AG10803 (cell line): ENCODE data around the gene ZNF556.
A peak's percentile ranks its signal among the peaks of the same experiment; 100 is the strongest.
"Not testable (repeated sequence)": the region's sequence is repeated elsewhere in the genome, so short reads cannot be mapped to it uniquely, and the experiment has no call there.

ENCODE experiments used
- DNase-seq: peaks from one replicate; pipeline ENCODE4 v3.0.0; 2010; ENCODE audit warnings: low read depth
- H3K4me3 ChIP-seq: 2 replicates; pipeline ENCODE4 v1.5.1; 2011; ENCODE audit warnings: mild to moderate bottlenecking, low read length, control low read depth
- CTCF ChIP-seq: conservative IDR thresholded peaks from 2 replicates; pipeline ENCODE4 v1.5.1; 2011; ENCODE audit warnings: mild to moderate bottlenecking, low read length, control low read depth, inconsistent platforms

ZNF556 gene

GRCh38 chr19:2872175-2872574, 5.0 kb downstream of the ZNF556 start:
- peak; percentile 33 for DNase-seq
- H3K4me3 ChIP-seq = not testable (repeated sequence)
- peak; percentile 31; the same call in 1 of the 2 replicates for TF ChIP-seq CTCF

- DNase-seq = no peak
- H3K4me3 ChIP-seq = no peak overlapping the region
- TF ChIP-seq CTCF = no peak
Measured at GRCh38 chr19:2877398-2878331, 10.5 kb downstream of the ZNF556 start.

GRCh38 chr19:2883686-2884439, 16.7 kb downstream of the ZNF556 start:
- no peak for TF ChIP-seq CTCF
- peak; percentile 67 for DNase-seq
- no peak overlapping the region for H3K4me3 ChIP-seq

GRCh38 chr19:2885736-2886135, 18.6 kb downstream of the ZNF556 start:
- TF ChIP-seq CTCF = no peak
- H3K4me3 ChIP-seq = no peak overlapping the region
- DNase-seq = no peak

GRCh38 chr19:2887391-2887914, 20.3 kb downstream of the ZNF556 start:
- H3K4me3 ChIP-seq = peak overlapping the region; percentile 10
- peak; percentile 70 for DNase-seq
- peak; percentile 69 for TF ChIP-seq CTCF

- DNase-seq = peak; percentile 13
- H3K4me3 ChIP-seq = peak overlapping the region; percentile 55
- no peak for TF ChIP-seq CTCF
Measured at GRCh38 chr19:2888731-2889224, 21.6 kb downstream of the ZNF556 start.

GRCh38 chr19:2890531-2890930, 23.4 kb downstream of the ZNF556 start:
- H3K4me3 ChIP-seq = not testable (repeated sequence)
- DNase-seq = peak; percentile 14
